ENCODE results near the gene TRIM31. TPM values are rescaled to one million over a fixed set of nuclear protein-coding genes. Genes with fewer than 3 reads are reported as not detected.

Gene TRIM31
- polyA plus RNA-seq, 1 donor from 2014 or later: not detected

GRCh38 chr6:30087876-30088275 is 25.0 kb downstream of the TRIM31 start:
- no peaks in the 10 kb centered on the region for H4K20me1 ChIP-seq (ENCODE audit: insufficient read depth)
- no peak for TF ChIP-seq RAD21 (conservative IDR thresholded peaks at IDR 0.05)
- TF ChIP-seq CTCF (IDR thresholded peaks at IDR 0.05; ENCODE audit: poor library complexity, severe bottlenecking): no peak
- TF ChIP-seq MXI1 (conservative IDR thresholded peaks at IDR 0.05; ENCODE audit: poor library complexity, severe bottlenecking): no peak
- no peak for TF ChIP-seq SMC3 (conservative IDR thresholded peaks at IDR 0.05; ENCODE audit: poor library complexity)
- no peak for TF ChIP-seq POLR2AphosphoS5 (IDR thresholded peaks at IDR 0.05)
- TF ChIP-seq EP300 (conservative IDR thresholded peaks at IDR 0.05; ENCODE audit: poor library complexity, severe bottlenecking): no peak
- TF ChIP-seq, protein P1, sequence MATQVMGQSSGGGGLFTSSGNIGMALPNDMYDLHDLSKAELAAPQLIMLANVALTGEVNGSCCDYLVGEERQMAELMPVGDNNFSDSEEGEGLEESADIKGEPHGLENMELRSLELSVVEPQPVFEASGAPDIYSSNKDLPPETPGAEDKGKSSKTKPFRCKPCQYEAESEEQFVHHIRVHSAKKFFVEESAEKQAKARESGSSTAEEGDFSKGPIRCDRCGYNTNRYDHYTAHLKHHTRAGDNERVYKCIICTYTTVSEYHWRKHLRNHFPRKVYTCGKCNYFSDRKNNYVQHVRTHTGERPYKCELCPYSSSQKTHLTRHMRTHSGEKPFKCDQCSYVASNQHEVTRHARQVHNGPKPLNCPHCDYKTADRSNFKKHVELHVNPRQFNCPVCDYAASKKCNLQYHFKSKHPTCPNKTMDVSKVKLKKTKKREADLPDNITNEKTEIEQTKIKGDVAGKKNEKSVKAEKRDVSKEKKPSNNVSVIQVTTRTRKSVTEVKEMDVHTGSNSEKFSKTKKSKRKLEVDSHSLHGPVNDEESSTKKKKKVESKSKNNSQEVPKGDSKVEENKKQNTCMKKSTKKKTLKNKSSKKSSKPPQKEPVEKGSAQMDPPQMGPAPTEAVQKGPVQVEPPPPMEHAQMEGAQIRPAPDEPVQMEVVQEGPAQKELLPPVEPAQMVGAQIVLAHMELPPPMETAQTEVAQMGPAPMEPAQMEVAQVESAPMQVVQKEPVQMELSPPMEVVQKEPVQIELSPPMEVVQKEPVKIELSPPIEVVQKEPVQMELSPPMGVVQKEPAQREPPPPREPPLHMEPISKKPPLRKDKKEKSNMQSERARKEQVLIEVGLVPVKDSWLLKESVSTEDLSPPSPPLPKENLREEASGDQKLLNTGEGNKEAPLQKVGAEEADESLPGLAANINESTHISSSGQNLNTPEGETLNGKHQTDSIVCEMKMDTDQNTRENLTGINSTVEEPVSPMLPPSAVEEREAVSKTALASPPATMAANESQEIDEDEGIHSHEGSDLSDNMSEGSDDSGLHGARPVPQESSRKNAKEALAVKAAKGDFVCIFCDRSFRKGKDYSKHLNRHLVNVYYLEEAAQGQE (IDR thresholded peaks at IDR 0.05; ENCODE audit: borderline replicate concordance): no peak
- no peak for TF ChIP-seq EZH2 (IDR thresholded peaks at IDR 0.05; ENCODE audit: borderline replicate concordance, insufficient read depth, low read length, poor library complexity, severe bottlenecking)
- no peak for TF ChIP-seq TAF1 (IDR thresholded peaks at IDR 0.05; ENCODE audit: low read depth)
- H3K9ac ChIP-seq (ENCODE audit: low read length): no peak overlapping the region
- H3K4me3 ChIP-seq (ENCODE audit: low read length): no peak overlapping the region
- no peaks in the 10 kb centered on the region for H3K36me3 ChIP-seq (ENCODE audit: insufficient read depth, low read length)
- no peak overlapping the region for H3K27ac ChIP-seq (ENCODE audit: low read length)
- no peak overlapping the region for H3K4me2 ChIP-seq (ENCODE audit: low read length)
- H3K9me2 ChIP-seq (ENCODE audit: insufficient read depth, low read length): no peaks in the 10 kb centered on the region
- no peaks in the 10 kb centered on the region for H3K9me3 ChIP-seq (ENCODE audit: low read length)
- no peaks in the 10 kb centered on the region for H3K79me2 ChIP-seq (replicated peaks; ENCODE audit: insufficient read depth, low read length)
- no peak overlapping the region for H2AFZ ChIP-seq (ENCODE audit: low read depth, low read length)
- H3K27me3 ChIP-seq (ENCODE audit: insufficient read depth, low read depth, low read length): peaks cover 7% of the 10 kb centered on the region
- H3F3A ChIP-seq (ENCODE audit: insufficient read depth, low read length, poor library complexity, severe bottlenecking): no peaks in the 10 kb centered on the region

DNA sequence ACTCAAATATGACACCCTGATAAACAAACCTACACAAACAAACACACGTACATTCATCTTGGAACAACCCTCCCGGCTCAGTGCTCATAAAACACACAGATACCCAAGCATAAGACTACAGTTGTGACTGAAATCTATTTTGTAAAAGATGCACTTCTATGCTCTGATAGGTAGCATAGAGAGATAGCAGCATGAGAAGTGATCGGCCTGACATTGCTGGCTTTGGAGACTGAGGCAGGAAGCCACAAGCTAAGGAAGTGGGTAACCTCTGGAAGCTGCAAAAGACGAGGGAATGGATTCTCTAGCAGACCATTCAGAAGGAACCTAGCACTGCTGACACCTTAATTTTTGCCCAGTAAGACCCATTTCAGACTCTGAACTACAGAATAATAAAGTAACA is 35.7 kb downstream of the TRIM31 start:
- H3K4me3 ChIP-seq (ENCODE audit: low read length): no peak overlapping the region
- no peaks in the 10 kb centered on the region for H3K79me2 ChIP-seq (replicated peaks; ENCODE audit: insufficient read depth, low read length)
- H3K9ac ChIP-seq (ENCODE audit: low read length): no peak overlapping the region
- no peaks in the 10 kb centered on the region for H3K36me3 ChIP-seq (ENCODE audit: insufficient read depth, low read length)
- H3K27me3 ChIP-seq (ENCODE audit: insufficient read depth, low read depth, low read length): peaks cover 73% of the 10 kb centered on the region
- no peak overlapping the region for H2AFZ ChIP-seq (ENCODE audit: low read depth, low read length)
- H4K20me1 ChIP-seq (ENCODE audit: insufficient read depth): no peaks in the 10 kb centered on the region
- no peak overlapping the region for H3K27ac ChIP-seq (ENCODE audit: low read length)
- H3K9me3 ChIP-seq (ENCODE audit: low read length): peaks cover 3% of the 10 kb centered on the region
- no peaks in the 10 kb centered on the region for H3K9me2 ChIP-seq (ENCODE audit: insufficient read depth, low read length)
- H3K4me2 ChIP-seq (ENCODE audit: low read length): no peak overlapping the region
- TF ChIP-seq EZH2 (IDR thresholded peaks at IDR 0.05; ENCODE audit: borderline replicate concordance, insufficient read depth, low read length, poor library complexity, severe bottlenecking) (no peak), EP300 (conservative IDR thresholded peaks at IDR 0.05; ENCODE audit: poor library complexity, severe bottlenecking) (no peak), SMC3 (conservative IDR thresholded peaks at IDR 0.05; ENCODE audit: poor library complexity) (no peak)
- no peaks in the 10 kb centered on the region for H3F3A ChIP-seq (ENCODE audit: insufficient read depth, low read length, poor library complexity, severe bottlenecking)

All from neural cell (in vitro differentiated cells).